GM18867 (cell line): Measurements from ENCODE around the gene OARD1.
A peak's percentile ranks its signal among the peaks of the same experiment; 100 is the strongest.
"Not testable (repeated sequence)": the region's sequence is repeated elsewhere in the genome, so short reads cannot be mapped to it uniquely, and the experiment has no call there.

Experiments
- ATAC-seq: cut with Tn5 transposase; IDR thresholded peaks from one replicate; pipeline ENCODE4 v1.9.1; 2021; ENCODE audit warnings: mild to moderate bottlenecking, moderate library complexity; ENCODE audit not compliant: unreplicated experiment

Gene OARD1

GRCh38 chr6:41028561-41029412 is 43.4 kb downstream of the OARD1 start:
- ATAC-seq: no peak

DNA sequence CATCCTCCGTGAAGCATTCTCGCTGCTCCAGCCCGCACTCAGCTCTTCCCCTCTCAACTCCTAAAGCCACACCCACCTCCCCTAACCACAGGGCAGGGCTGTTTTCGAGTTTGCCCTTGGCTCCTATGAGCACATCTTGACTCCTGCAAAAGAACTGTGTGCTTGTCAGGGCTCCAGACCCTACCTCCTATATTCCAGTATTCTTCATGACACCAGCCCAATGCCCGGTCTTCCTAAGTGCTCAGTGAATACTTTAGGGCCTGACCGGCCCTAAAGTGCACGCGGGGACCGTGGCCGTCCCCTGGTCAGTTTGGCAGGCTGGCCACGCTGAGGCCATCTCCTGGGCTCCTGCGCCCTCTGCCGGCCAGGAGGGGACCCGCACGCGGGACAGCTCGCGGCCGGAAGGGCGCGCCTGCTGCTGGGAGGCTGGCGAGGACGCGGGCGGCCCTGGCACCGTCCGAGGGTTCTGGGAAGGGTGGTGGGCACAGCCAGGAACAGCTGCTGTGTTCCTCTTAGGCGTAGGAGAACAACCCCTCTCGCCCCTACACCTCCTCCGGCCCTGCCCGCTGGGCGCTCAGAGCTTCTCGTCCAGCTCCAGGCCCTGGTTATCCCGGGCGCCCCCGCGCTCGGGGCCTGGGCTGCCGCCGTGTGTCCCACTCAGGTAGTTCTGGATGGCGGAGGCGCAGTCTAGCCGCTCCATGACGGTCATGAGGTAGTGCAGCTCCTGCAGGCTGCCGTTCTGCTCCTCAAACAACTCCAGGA is 44.2 kb downstream of the OARD1 start:
- peak; percentile 86 for ATAC-seq

GRCh38 chr6:41027241-41027640 is 44.9 kb downstream of the OARD1 start:
- no peak for ATAC-seq

DNA sequence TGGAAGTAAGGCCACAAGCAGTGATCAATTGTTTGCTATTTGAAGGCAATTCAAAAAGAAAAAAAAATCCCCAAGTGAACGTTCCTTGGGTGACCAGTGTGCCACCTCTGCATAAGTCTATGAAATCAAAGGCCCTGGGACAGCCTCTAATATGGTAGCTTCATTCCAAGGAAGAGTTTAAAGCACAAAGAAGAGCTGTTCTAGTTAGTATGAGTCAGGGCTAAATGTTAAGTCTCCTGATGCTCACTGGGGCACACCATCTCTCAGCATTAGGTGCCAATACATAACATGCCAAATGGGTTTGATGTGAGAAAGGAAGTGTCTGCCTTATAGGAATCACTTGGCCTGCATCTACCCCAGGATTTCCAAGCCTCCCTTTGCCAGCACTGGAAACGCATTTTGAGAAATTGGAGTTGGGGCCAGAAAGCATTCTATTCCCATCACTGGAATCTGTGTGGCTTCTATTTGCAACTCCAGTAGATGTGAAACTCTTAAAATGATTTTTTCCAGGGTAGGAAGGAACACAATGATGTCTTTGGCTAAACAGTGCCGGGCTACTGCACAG is 46.1 kb downstream of the OARD1 start:
- no peak for ATAC-seq

DNA sequence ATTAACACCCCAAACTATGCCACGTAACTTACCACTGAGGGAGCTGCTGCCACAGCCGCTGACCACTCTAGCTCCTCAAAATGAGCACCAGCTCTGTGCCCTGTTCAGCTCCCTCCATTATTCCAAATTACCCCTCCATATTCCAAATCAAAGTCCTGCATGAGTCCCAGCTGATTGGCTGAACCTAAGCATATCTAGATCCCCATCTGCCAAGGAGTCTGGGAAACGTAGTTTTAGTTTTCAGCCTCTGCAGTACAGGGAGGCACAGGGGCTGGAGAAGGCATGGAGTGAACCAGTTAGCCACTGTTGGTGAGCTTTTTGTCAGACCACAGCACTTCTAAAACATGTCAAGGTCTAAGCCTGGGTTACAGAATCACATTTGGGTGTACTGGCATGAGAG is 49.0 kb downstream of the OARD1 start:
- ATAC-seq: no peak

- ATAC-seq: no peak
Observed at GRCh38 chr6:41022294-41022693, 49.9 kb downstream of the OARD1 start.

DNA sequence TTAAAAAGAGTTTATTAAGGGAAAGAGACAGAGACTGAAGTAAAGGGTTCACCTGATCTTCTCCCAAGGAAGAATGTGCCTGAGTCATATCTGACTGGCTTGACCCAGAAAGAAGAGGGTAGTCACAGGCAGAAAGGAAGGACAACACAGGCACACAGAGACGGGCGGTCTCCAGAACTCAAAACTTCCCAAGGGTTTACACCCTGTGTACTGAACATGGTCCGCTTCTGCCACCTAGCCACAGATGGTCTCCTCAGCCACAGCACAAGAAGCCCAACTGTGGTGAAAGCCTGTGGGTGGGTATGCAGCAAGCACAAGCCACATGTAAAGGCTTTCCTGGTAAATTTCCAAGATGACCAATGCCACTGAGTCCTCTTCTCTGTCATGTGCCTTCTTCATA is 50.3 kb downstream of the OARD1 start:
- ATAC-seq: no peak

DNA sequence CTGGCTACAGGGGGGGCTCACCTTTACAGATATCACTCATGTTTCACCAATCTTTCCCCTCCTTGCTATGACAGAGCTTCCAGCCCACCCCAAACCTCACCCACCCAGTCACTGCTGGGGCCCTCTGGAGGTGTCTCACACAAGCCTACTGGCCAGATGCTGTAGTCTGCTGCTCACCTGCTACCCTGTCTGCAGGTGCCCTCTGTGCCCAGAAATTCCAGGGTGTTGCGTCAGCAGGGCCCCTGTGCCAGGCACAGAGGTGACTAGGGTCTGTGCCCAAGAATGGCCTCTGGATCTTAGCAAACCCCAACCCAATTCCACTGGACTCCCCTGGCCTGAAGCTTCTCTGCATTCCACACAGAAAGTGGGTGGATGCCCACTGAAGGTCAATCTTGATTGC is 54.5 kb downstream of the OARD1 start:
- ATAC-seq: no peak

GRCh38 chr6:41015860-41016259 is 56.3 kb downstream of the OARD1 start:
- not testable (repeated sequence) for ATAC-seq

GRCh38 chr6:41014780-41015179 is 57.4 kb downstream of the OARD1 start:
- no peak for ATAC-seq
